ENCODE data around the gene NKD1.

Gene NKD1

DNA sequence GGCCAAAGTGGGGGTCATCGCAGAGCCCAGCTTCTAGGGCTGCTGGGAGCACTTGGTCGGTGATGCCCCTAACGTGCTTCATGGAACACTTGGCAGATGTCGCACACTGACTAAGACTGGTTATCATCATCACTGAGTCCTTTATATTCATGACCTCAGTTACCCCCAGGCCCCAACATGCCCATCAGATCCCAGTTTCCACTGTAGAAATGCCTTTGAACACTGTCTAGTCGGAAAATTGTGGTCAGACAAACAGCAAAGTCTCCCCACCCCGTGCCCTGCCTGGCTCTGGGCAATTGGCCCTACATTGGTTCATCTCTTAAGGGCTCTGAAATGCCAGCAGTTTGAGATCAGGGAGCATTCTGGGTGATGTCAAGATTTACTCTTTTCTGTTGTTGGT lies 51.3 kb downstream of the NKD1 start:
- no peak for DNase-seq (ENCODE audit: low read depth in 2 of 2)

DNA sequence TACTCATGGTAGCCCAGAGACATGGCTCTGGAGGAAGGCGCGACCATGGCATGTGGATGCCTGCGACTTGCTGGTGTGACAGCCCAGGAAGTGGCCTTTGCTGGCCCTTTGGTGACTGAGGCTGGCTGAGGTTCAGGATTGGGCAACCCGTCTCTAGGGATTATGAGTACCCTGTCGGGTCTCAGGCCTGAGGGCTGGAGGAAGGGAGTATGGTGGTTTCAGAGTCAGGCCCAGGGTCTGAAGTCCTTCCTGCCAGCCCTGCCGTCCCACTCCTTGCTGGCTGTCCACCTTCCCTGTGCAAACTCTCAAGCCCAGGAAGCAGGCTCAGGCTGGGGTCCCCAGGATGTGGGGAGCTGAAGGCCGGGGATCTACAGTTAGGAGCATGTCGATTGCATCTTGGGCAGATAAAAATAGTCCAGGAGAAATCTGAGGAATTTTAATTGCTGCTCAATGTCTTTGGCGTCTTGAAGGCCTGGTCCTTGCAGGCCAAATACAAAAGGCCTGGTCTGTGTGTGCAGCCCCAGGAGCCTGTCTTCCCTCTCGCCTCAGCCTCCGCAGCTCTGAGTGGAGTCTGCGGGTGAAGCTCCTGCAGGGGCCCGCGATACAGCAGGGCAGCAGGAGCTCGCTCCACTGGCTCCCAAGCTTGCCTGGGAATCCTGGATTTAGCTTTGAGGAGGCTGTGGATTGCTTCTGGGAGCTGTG lies 52.5 kb downstream of the NKD1 start:
- DNase-seq (ENCODE audit: low read depth in 2 of 2) = no peak

DNA sequence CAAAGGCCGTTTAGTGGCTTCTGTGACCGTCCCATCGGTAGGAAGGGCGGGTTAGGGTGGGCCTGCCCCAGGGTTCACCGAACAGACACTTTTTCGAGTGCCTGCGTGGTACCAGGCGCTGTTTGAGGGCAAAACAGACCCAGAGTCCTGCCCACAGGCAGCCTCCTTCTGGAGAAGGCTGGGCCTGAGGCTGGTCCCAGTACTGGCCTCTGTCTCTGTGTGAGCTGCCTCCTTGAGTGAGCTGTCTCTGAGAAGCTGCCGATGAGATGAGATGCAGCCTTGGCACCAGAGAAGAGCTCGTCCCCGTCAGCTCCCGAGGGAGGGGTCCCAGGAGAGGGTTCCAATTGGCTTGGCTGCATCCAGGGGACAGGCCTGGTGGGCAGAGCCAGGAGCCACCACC lies 53.1 kb downstream of the NKD1 start:
- DNase-seq (ENCODE audit: low read depth in 2 of 2) = no peak

DNA sequence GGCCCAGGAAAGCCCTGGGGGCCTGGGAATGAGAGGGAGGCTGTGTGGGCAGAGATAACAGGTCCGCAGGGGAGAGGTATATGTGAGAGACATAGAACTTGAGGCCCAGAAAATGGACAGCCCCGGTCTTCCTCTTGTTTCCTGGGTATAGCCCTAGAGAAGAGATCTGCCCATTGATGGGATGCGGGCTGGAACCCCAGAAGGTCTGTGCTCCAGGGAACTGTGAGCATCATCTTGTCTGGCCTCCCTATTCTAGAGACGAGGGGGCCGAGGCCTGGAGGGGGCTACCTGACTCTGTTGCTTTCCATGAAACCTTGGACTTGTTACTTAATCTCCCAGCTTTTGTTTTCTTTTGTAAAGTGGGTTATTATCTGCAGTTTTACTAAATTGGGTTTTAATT lies 53.9 kb downstream of the NKD1 start:
- no peak for DNase-seq (ENCODE audit: low read depth in 2 of 2)

DNA sequence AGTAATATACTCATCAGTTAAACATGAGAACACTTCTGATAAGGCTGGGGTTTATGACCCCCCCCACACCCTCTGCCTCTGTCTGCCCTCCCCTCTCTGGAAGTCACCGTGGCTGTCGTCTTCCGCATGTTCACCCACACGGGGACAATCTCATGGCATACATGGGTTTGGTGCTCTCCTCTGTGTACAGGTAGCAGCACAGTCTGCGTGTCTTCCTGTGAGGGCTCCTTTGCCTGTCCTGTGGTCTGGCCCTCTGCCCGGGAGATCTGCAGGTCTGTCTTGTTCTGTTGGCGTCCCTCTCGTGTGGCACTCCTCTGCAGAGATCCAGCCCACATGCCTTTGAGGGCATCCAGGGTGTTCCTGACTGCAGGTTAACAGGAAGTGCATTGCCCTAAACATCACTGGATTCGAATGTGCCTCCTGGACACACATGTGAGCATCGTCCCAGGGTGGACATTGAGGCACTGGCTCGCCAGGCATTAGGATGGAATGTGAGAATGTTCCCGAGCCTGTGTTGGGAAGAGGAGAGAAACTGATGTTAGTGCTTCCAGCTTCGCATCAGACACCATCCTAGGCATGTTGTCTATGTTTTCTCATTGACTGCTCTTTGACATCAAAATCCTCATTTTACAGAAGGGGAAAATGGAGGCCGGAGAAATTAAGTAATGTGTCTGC lies 54.5 kb downstream of the NKD1 start:
- no peak for DNase-seq (ENCODE audit: low read depth in 2 of 2)

DNA sequence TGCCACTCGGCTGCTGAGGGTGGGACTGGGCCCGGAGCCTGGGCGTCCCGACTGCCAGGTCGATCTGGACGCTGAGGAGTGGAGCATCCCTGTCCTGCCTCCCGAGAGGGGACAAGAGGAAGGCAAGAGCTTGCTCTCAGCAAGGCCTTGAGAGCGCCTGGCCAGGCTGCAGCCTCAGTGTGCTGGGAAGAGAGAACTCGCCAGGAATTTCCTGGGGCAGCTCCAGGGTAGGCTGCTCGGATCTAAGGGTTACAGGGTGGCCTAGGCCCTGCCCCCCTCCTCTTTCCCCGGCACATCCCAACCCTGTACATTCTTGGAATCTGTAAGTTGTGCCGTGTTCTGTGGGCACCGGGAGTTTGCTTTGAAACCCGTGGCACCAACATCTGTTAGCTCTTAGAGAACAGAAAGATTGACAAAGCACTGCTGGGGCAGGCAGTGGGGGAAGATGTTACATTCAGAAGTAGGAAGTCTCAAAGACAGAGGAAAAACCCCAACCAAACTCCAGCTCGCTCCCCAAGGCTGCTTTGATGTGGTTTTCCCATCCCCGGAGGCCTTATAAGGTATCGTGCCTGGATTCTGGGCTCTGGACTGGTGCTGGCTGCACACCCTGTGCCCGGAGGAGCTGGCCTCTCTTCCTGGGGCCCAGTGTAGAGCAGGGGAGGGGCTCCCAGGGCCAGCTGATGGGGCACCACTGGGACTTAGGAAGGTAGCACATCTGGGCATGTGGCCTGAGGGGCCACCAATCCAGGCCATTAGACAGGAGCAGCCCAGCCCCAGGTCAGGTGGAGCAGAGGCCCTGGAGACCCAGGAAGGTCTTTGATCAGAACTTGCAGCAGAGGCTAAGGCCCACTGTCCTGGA lies 55.2 kb downstream of the NKD1 start:
- no peak for DNase-seq (ENCODE audit: low read depth in 2 of 2)

DNA sequence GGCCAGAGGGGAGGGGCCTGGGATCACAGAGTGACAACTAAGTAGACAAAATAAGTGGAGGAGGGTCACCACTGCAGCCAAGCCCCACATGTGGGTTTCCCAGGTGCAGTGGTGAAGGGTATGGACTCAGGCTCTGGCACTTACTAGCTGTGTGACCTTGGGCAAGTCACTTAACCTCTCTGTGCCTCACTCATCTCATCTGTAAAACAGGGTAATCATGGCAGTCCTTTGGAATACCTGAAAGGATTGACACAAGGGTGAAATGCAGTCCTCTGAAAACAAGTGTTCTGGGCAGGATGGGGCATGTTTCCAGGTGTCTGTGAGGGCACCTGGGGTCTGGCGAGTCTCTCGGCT lies 55.8 kb downstream of the NKD1 start:
- no peak for DNase-seq (ENCODE audit: low read depth in 2 of 2)

DNA sequence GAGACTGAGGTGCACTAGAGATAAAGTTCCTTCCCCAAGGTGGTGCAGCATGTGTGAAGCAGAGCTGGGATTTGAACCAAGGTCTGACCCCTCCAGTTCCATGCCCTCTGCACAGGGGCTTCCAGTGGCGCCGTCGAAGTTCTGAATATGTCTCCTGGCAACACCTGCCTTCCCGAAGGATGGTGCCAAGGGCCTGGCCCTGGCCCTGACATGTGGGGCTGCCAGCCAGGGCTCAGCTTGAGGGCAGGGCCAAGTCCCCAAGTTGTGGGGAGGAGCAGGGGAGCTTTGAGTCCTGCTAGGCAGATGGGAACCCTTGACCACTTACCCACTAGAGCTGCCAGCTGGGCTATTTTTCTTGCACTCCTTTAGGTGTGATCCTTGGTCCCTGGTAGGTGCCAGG lies 56.4 kb downstream of the NKD1 start:
- no peak for DNase-seq (ENCODE audit: low read depth in 2 of 2)

DNA sequence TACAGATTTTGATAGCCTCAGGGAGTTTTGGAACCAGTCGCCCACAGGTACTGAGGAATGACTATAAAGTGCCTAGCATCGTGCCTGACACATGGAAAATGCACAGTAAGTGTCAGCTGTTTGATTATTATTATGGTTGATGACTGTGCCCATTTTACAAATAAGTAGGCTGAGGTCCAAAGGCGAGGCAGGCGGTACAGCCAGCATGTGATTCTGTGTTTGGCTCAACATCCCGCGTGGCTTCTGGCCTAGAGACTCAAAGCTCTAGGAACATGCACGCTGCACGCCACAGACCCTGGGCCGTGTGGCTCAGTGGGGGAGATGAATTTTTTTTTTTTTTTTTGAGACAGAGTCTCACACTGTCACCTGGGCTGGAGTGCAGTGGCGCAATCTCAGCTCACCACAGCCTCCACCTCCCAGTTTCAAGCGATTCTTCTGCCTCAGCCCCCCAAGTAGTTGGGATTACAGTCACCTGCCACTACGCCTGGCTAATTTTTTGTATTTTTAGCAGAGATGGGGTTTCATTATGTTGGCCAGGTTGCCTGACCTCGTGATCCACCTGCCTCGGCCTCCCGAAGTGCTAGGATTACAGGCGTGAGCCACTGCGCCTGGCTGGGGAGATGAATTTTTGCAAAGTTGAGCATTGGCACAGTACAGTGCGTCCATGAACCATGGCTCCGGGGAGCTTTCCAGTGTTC lies 57.7 kb downstream of the NKD1 start:
- DNase-seq (ENCODE audit: low read depth in 2 of 2) = no peak

DNA sequence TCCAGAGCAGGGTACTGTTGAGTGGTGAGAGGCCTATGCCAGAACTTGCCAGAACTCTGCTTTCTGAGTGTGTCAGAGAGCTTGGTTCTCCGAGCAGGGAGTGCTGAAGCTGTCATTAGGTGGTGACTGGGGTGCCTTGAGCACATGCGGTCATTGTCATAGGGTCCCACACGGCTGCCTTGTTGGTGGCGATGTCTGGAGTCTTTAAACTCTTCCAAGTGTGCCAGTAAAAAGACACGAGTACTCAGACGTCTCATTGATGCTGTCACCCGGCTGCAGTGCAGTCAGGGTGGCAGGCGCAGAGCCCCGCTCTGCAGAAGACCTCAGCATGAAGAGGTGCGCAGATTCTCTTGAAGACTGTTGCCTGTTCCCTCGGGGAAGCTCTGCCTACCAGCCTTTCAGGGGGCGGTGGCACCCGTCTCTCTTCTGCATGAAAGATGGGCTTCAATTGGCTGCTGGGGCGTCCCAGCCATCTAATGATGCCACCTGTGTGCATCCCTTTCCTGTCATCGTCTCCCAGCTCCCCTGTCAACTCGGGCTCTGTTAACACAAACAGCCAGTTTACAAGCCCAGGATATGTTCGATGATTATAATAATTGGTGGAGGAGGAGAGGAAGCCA lies 58.3 kb downstream of the NKD1 start:
- no peak for DNase-seq (ENCODE audit: low read depth in 2 of 2)

DNA sequence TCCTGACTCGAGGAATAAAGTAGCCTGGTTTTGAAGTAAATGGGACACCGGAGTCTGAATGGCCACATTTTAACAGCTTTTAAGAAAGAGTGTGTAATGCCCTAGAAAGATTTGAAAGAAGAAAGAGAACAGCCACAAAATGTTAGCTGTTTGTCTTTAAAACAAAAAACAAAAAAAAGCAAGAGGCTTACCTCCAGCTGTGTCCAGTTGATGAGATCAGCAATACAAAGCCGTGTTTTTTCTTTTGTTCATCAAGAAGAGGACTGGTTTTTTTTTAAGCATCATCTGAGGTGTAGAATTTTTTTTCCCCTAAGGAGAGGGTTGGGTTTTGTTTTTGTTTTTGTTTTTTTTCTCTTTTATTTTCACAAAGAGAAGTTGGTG lies 58.8 kb downstream of the NKD1 start:
- no peak for DNase-seq (ENCODE audit: low read depth in 2 of 2)

DNA sequence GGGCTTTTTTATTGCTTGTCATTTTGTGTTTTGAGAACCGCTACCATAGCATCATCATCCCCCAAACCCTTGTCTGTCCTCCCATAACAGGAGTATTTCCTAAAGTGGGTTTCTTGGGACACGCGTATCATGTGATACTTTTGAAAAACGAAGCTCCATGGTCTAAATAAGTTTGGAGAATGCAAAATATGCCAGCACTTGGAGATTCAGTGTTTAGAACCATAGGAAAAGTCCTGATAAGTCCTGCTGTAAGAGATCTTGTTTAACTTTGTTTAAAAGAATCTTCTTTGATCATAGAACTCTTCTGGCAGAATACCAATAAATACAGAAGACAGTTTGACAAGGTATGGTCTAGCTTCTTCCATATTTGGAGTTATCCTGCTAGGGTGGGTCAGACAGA lies 59.3 kb downstream of the NKD1 start:
- no peak for DNase-seq (ENCODE audit: low read depth in 2 of 2)

DNA sequence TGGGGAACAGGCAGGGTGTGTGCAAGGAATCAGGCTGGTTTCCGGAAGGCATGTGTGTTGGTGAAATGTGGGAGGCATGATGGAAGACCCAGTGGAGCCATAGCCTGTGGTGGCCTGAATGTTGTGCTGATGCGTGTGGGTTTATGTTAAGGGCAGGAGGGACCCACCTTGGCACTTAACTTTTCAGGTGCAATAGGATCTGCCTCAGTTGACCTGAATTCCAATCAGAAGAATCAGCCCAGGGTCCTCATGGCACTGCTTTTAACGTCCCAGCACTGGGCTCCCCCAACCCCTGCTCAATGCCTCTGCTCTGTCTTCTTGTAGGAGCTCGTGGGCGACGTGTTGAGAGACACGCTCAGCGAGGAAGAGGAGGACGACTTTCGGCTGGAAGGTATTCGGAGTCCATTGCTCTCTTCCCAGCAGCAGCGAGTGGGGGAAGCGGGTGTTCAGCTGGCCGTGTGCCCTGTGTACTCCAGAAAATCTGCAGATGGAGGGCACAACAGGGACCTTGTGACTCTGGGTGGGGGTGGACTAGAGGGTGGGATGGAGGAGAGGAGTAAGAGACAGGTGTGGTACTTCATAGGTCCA lies 59.9 kb downstream of the NKD1 start:
- DNase-seq (ENCODE audit: low read depth in 2 of 2) = no peak

DNA sequence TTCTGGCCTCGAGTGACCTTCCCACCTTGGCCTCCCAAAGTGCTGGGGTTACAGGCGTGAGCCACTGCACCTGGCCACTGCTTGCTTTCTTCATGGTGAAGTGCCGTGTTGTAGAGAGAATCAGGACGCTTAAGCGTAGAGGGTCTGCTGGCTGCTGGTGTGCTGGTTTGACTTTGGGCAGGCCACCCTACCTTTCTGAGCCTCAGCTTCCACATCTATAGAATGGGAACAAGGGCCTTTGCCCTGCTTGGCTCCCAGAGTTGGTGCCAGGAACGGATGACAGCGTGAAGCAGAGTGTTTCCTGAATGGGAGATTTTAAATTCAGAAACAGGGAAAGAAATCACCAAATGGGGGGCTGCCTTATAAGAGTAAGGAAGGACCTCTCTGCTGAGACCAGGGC lies 60.9 kb downstream of the NKD1 start:
- no peak for DNase-seq (ENCODE audit: low read depth in 2 of 2)

DNA sequence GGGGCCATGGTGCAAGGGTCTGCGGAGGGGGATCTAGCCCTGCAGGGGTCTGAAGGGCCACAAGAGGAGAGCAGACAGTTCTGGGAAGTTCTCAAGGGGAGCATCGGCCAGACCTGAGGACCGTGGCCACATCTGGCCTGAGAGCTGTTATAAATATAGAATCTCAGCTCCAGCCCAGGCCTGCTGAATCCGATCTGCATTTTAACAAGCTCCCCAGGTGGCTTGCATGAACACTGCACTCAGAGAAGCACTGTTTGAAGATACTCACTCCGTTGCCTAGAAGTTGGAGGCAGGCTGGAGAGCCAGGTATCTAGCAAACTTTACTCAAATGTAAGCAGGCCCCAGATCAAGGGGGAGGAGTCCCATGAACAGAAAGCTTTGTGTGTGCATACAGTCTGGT lies 61.3 kb downstream of the NKD1 start:
- DNase-seq (ENCODE audit: low read depth in 2 of 2) = no peak

DNA sequence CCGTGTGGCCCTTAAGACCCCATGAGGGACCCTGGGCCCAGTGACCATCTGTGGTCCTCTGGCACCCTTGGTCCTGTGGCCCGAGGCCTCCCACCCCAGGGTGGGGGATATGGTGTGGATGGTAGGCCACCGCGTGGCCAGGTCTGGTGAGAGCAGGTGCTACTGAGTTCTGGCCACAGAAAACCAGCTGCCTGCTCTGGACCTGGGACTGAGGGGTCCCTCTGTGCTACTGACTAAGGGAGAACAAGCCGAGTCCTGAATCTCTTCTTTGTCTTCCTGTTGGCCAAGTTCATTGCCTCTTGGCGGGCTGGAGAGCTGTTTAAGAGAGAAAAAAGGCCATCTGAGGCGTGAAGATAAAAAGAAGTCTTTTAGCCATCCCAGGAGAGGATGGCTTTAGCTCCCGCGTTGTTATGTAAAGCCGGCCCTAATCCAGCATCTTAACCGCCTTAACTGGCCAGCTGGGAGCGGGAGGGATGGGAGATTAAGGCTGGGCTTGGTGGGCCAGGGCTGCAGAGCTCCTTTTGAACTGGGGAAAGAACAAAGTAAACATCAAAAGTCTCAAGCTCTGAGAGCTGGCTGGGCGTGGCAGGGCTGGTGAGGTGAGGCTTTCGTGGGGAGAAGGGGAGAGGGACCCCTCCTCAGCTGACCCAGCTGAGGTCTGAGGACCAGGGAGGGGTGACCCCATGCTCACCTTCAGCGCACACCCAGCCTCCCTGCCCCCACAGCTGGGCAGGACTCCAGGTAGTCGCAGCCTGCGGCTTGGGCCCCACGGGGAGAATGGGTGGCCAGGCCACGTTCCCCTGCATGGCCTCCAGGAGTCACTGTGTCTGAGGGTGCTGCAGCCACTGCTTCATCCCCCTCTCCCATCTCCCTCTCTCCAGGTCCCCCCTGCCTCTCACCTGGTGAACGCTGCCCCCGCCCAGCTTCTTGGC lies 62.4 kb downstream of the NKD1 start:
- no peak for DNase-seq (ENCODE audit: low read depth in 2 of 2)

DNA sequence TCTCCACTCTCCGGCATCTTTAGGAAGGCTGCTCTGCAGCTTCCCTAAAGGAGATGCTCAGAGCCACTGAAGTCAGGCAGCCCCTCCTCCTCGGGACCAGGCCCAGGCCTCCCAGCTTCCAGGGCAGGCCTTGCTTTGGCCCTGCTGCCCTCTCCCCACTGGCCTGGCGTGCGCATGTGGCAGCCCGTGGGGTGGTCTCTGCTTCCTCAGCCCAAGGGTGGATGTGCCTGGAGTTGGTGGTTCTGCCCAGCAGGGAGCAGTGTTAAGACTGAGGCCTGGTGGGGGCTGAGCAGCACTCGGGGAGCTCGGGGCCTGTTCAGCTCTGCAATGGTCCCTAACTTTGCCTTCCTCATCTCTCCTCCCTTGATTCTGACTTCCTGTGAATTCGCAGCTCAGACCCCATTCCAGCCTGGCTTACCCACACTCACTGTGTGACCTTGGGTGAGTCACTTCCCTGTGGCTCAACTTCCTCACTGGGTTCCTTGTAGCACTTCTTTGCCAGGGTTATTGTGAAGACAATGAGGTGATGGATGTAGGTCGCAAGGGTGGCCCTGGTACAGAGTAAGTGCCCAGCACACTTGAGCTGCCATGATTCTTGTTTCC lies 63.2 kb downstream of the NKD1 start:
- DNase-seq (ENCODE audit: low read depth in 2 of 2) = no peak

DNA sequence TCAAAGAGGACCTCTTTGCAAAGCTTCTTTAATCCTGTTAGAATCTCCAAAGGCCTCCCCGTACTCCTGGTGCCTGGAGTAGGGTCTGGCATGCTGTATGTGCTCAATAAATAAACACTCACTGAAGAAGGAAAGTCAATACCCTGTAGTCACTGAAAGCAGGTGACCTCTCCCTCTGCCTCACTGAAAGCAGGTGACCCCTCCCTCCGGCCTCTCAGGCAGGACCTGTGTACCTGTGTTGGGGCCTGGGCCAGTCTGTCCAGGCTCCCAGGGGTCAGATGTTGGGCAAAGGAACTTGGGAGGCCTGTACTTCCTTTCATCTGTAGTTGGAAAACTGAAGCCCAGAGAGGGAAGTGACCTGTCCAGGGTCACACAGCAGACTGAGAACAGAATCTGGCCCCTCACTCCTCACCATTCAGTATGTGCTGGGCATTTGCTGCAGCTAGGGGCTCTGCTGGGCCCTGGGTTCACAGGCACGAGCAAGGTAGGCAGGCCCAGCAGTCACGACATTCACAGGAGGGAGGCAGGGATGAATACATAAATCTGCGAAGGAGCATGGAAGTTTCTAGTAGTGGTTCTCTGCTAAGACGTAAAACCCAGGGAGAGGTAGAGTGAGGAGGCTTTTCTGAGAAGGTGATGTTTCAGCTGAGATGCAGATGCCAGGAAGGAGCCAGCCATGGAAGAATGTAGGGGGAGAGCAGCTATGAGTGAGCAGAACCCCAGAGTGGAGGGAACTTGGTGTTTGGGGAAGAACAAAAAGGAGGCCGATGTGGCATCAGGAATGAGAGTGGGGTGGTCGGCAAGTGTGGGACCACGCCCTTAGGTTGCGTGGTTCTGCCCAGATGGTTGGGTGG lies 64.0 kb downstream of the NKD1 start:
- DNase-seq (ENCODE audit: low read depth in 2 of 2) = no peak

DNA sequence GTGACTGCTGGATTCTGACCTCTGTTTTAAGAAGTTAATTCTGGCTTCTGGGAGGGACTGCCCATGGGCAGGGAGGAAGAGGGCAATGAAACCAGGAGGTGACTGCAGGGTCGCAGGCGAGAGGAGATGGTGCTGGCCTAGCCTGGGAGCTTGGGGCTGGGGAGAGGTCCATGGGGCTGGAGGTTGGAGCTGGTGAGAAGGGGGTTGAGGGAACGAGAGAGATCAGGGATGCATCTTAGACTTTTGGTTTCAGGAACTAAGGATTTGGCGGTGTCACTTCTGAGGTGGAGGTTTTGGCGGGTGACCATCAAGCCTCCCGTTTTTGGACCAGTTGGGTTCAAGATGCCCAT lies 64.6 kb downstream of the NKD1 start:
- no peak for DNase-seq (ENCODE audit: low read depth in 2 of 2)
